Kidney glomerular epithelial cell (primary cell): Measurements from ENCODE around the gene GNB4.

Experiments
- DNase-seq: peaks from one replicate; lab custom pipeline; 2025; lab: John Stamatoyannopoulos, UW

GNB4 gene

GRCh38 chr3:179436517-179436916 is 14.8 kb downstream of the GNB4 start:
- no peak for DNase-seq

- no peak for DNase-seq
Observed at GRCh38 chr3:179432451-179432850, 18.8 kb downstream of the GNB4 start.

GRCh38 chr3:179432021-179432420 is 19.2 kb downstream of the GNB4 start:
- DNase-seq = no peak

DNA sequence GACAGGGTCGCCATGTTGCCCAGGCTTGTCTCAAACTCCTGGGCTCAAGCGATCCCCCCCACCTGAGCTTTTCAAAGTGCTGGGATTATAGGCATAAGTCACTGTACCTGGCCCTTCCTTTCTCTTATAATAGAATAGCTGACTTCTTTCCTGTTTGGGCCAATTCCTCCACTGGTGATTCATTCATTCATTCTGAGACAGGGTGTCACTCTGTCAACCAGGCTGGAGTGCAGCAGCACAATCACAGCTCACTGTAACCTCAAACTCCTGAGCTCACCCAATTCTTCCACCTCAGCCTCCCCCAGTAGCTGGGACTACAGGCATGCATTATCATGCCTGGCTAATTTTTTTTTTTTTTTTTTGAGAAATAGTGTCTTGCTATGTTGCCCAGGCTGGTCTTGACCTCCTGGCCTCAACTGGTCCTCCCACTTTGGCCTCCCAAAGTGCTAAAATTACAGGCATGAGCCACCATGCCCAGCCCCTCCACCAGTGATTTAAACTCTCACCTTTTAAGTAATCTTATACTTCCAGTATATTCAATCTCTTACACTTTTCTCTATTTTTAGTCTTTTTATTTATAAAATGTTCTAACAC is 20.9 kb downstream of the GNB4 start:
- no peak for DNase-seq

DNA sequence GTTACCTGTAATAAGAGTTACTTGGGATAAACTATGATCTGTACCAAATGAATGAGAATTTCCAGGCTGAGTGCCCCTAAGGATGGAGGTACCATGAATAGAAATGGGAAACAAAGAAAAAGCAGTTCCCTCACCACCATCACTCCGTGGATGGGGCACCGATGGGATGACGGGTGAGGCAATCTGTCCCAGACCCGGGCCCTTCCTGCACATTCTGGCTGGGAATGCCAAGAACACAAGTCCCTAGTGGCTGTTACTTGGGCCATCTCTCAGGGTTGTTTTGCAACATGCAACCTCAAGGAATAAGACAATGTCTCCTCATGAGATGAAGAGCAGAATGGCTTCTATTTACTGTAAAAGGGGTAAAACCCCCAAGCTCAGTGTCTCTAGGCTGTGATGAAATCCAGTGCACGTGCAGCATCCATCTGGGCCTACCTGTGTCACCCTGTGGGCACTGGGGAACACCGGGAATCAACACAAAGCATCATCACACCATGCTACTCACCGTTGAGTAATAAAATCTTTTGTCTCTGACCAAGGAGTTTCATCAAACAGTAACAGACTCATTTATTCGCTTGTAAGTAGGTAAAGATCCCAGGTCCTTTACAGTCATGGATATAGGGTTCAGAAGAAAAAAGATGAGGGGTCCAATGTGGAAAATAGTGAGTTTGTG is 22.3 kb downstream of the GNB4 start:
- no peak for DNase-seq

- DNase-seq = no peak
Observed at GRCh38 chr3:179425075-179425474, 26.2 kb downstream of the GNB4 start.

- peak; percentile 20 for DNase-seq
Observed at GRCh38 chr3:179421500-179421899, 29.8 kb downstream of the GNB4 start.

DNA sequence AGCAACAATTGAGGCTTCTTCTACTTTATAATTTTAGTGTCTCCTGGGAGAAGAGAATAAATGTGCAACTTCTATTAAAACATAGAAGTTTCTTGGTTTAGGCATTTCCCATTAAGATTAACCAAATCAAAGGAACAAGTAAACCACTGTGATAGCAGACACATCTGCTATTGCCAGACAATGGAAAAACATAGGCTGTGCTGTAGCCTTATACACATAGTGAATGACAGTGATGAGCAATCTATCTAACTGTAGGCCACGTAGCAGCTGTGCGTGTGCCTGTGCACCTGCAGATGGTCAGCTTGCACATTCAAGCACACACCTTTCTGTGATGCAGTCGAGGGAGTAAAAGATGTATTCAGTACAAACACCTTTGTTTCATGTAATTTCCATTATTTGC is 32.7 kb downstream of the GNB4 start:
- no peak for DNase-seq

- no peak for DNase-seq
Observed at GRCh38 chr3:179416681-179417080, 34.6 kb downstream of the GNB4 start.

DNA sequence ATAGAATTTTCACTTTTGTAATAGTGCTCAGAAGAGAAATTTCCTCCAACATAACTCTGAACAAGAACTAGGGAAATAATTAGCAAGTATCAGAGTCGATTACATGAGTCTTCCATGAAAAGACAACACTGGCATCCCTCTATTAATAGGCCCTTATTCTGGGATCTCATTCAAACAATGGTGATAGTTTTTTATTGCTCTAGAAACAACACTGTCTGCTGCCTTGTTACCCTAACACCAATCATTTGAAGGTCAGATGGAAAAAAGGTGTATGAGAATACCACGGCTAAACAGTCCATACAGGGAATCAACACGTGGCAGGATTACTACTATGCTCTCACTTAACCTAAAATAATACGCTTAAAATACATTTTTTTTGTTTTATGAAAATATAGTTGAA is 35.9 kb downstream of the GNB4 start:
- DNase-seq = no peak

GRCh38 chr3:179414804-179415203 is 36.5 kb downstream of the GNB4 start:
- DNase-seq = no peak

DNA sequence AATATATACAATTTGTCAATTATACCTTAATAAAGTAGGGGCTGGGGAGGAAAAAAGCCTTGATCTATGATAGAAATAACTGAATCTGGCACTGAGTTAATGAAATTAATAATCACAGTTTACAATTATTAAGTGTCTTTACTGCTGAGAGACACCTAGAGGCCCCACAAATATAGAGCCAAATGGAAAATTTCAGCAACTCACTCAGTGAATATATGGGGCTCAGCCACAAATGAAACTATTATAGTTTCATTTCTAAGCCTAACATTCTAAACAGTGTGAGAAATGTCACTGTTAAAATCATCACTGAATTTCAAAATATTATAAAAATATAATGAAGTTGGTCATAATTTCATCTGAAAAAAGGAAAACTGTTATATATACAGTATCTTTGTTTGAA is 40.3 kb downstream of the GNB4 start:
- DNase-seq = no peak

DNA sequence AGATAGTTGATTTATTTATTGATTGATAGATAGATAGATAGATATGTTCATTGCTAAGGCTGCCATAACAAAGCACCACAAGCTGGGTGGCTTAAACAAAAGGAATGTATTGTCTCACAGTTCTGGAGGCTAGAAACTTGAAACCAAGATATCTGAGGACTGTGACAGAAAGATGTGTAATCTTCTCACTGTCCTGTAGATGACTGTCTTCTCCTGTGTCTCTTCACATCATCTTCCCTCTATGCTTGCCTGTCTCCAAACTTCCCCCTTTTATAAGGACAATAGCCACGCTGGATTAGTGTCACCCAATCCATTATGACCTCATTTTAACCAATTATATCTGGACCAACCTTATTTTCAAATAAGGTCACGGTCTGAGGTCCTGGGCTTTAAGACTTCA is 40.9 kb downstream of the GNB4 start:
- DNase-seq = no peak

DNA sequence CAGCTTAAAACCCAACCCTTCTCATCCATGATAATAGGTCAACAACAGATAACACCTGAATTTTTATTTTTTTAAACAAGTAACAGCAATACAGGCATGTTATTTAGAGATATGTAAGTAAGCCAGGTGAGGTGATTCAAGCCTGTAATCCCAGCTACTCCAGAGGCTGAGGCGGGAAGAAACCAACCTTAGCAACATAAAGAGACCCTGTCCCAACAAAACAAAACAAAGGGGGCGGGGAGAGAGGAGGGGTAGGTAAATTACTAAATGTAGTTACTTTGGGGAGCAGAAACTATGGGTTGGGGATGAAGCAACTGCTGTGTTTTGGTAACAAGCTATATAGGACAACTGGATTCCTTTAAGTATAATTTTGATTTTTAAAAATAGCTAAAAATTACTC is 47.0 kb downstream of the GNB4 start:
- DNase-seq = no peak

DNA sequence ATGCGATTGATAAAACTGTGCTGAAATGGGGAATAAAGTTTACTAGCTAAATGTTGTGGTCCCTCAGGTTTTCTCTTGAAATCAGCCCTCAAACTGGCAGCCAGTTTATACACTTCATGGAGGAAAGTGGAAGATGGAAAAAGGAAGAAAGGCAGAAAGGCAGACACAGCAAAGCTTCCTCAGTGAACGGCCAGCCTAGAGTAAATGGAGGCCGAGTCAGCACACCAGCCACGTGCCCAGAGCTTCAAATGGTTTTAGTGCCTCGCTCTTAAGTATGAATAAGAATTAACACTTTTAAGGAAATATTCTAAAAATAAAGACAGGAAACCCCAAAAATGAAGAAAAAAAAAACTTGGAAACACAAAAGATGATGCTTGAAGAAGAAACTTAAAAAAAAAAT is 48.3 kb downstream of the GNB4 start:
- DNase-seq = no peak

DNA sequence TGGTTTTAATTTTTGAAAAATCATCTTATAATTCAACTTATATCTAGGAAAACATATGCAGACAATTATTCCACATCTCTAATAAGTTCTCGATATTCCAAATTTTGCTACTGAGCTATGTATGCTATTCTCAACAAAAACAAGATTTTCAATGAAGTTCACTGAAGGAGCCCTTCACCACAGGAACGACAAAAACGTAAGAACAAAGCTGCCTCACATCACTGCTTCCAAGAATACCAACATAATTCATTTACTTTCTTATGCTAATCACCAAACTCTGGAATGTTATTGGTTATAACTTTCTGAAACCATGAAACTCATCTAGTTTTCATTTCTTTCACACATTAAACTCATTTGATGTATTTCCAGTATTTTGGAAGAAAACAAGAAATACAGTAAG is 49.7 kb downstream of the GNB4 start:
- DNase-seq = no peak

- DNase-seq = no peak
Observed at GRCh38 chr3:179398574-179399231, 52.6 kb downstream of the GNB4 start.

DNA sequence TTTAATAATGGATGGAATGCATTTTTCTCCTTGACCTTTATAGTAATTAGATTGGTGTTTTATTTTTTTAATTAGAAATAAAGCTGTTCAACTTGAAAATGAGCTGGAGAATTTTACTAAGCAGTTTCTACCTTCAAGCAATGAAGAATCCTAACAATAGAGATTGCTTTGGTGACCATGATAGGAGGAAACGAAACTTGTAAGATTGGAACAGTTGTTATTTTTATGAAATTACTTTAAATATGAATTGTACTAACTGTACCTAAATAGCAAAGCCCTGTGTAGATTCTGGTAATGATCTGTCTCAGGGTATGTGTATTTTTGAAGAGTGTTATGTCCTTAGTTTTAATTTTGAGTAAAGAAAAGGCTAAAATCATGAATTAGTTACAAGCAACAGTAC is 59.4 kb downstream of the GNB4 start:
- DNase-seq = no peak

- no peak for DNase-seq
Observed at GRCh38 chr3:179376474-179376873, 74.8 kb downstream of the GNB4 start.

GRCh38 chr3:179375091-179375999 is 75.9 kb downstream of the GNB4 start:
- DNase-seq = no peak

DNA sequence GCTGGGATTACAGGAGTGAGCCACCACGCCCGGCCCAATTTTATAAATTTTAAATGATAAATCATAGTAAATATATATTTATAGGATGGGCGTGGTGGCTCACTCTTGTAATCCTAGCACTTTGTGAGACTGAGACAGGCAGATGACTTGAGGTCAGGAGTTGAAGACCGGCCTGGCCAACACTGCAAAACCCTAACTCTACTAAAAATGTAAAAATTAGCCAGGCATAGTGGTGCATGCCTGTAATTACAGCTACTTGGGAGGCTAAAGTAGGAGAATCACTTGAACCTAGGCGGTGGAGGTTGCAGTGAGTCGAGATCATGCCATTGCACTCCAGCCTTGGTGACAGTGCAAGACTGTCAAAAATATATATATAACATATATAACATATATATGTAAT is 77.3 kb downstream of the GNB4 start:
- DNase-seq = no peak

- DNase-seq = no peak
Observed at GRCh38 chr3:179369621-179370020, 81.6 kb downstream of the GNB4 start.

- no peak for DNase-seq
Observed at GRCh38 chr3:179363332-179363731, 87.9 kb downstream of the GNB4 start.
